IPS-NIHi11 (cell line): Measurements from ENCODE around the gene FHOD1.

Experiments used
- DNase-seq: peaks from one replicate; pipeline ENCODE4 v3.0.0; 2012; ENCODE audit warnings: mixed read lengths, low spot score

Gene FHOD1

GRCh38 chr16:67190448-67191399, 56.6 kb downstream of the FHOD1 start:
- no peak for DNase-seq

GRCh38 chr16:67190041-67190440, 57.2 kb downstream of the FHOD1 start, which contains the start of gene EXOC3L1:
TSS of gene EXOC3L1 (minus strand) at chr16:67190136. CDS start at chr16:67189676, 460 bp downstream.
- no peak for DNase-seq

GRCh38 chr16:67188798-67189197, 58.5 kb downstream of the FHOD1 start:
- no peak for DNase-seq

GRCh38 chr16:67188323-67188722, 59.0 kb downstream of the FHOD1 start:
- no peak for DNase-seq

GRCh38 chr16:67187175-67187890, 59.9 kb downstream of the FHOD1 start:
- DNase-seq, result no peak

- no peak for DNase-seq
Observed at GRCh38 chr16:67186550-67186950, 60.7 kb downstream of the FHOD1 start.

GRCh38 chr16:67185651-67186134, 61.6 kb downstream of the FHOD1 start:
- no peak for DNase-seq

GRCh38 chr16:67184995-67185650, 62.2 kb downstream of the FHOD1 start:
- peak; percentile 79 for DNase-seq

- DNase-seq, result peak; percentile 23
Observed at GRCh38 chr16:67184453-67184994, 62.8 kb downstream of the FHOD1 start.

- DNase-seq, result peak; percentile 98
Observed at GRCh38 chr16:67183627-67184452, 63.4 kb downstream of the FHOD1 start, which contains the start of gene MATCAP1. TSS of gene MATCAP1 (minus strand) at chr16:67183963. CDS start at chr16:67180610, 3,353 bp downstream.

GRCh38 chr16:67183284-67183626, 64.0 kb downstream of the FHOD1 start:
- DNase-seq, result no peak

GRCh38 chr16:67182288-67182687, 65.0 kb downstream of the FHOD1 start:
- DNase-seq, result no peak

GRCh38 chr16:67181346-67181745, 65.9 kb downstream of the FHOD1 start:
- DNase-seq, result no peak

- no peak for DNase-seq
Observed at GRCh38 chr16:67180166-67180565, 67.1 kb downstream of the FHOD1 start.

- no peak for DNase-seq
Observed at GRCh38 chr16:67179421-67180080, 67.7 kb downstream of the FHOD1 start.
